Measurements from ENCODE around the gene HACD1. TPM values are rescaled to one million over a fixed set of nuclear protein-coding genes. Genes with fewer than 3 reads are reported as not detected.

HACD1 gene, protein sequence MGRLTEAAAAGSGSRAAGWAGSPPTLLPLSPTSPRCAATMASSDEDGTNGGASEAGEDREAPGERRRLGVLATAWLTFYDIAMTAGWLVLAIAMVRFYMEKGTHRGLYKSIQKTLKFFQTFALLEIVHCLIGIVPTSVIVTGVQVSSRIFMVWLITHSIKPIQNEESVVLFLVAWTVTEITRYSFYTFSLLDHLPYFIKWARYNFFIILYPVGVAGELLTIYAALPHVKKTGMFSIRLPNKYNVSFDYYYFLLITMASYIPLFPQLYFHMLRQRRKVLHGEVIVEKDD
- 1 to 10 TPM; 1.6 to 3.5 TPM for total RNA-seq

DNA sequence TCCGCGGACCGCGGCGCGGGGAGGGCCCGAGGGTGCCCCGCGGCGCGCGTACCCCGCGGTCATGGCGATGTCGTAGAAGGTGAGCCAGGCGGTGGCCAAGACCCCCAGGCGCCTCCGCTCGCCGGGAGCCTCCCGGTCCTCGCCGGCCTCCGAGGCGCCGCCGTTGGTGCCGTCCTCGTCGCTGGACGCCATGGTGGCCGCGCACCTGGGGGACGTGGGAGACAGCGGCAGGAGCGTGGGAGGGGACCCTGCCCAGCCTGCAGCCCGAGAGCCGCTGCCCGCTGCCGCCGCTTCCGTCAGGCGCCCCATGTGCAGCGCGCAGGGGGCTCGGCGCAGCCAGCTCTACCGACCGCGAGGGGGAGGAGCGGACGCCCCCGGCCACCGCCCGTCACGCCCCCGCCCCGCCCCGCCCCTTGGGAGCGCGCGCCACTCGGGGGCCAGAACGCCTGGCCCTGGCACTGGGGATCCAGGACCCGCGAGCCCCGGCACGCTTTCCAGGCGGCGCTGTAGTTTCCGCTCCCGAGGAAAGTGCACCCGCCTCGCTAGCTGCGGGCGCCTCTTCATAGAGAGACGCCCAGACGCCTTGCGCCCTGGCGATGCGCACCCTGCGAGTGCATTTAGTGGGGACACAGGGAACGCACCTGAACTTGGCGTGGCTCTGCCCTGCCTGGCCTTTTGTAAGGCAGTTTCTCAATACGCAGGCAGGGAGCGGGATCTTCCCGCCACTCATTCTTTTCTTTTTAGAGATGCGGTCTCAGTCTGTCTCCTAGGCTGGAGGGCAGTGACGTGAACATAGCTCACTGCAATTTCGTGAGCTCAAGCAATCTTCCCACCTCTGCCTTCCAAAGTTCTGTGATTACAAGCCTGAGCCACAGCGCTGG lies at the start of gene HACD1:
Gene HACD1, minus strand, starts transcription at position 344 of the 881 bp plus-strand sequence. Its CDS starts 35 bp downstream, at position 309.
- Mint-ChIP-seq H3K9me3 (no peaks in the 10 kb centered on the region), H3K4me1 (no peaks in the 10 kb centered on the region), H3K4me3 (peak within 1 kb of the TSS; percentile 76), H3K27me3 (peaks cover 12% of the 10 kb centered on the region), H3K36me3 (ENCODE audit: low read depth) (no peaks in the 10 kb centered on the region), H3K27ac (peak within 1 kb of the TSS; percentile 8)
- peak; percentile 74 for ATAC-seq (replicated peaks)

DNA sequence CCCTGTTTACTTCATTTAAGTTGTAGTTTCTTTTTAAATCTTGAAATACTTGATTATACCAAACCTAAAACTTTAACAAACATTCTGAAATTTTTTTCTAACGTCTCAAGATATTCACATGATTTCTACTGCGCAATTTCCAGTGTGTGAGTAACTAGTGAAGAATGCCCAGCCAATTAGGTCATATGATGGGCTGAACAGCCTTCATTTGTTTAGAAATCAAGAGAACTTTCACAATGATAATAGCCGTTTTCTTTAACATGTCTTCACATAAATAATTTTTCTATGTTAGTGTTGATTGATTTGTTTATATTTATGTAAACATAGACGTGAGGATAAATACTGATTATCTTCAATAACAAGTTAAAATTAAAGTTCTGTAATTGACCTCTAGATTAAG lies 48.6 kb upstream of the HACD1 start:
- Mint-ChIP-seq H3K9me3 (peaks cover 4% of the 10 kb centered on the region), H3K4me3 (no peak overlapping the region), H3K27ac (no peak overlapping the region), H3K36me3 (ENCODE audit: low read depth) (peaks cover 30% of the 10 kb centered on the region), H3K27me3 (no peaks in the 10 kb centered on the region), H3K4me1 (peaks cover 59% of the 10 kb centered on the region)
- ATAC-seq (replicated peaks), result no peak

DNA sequence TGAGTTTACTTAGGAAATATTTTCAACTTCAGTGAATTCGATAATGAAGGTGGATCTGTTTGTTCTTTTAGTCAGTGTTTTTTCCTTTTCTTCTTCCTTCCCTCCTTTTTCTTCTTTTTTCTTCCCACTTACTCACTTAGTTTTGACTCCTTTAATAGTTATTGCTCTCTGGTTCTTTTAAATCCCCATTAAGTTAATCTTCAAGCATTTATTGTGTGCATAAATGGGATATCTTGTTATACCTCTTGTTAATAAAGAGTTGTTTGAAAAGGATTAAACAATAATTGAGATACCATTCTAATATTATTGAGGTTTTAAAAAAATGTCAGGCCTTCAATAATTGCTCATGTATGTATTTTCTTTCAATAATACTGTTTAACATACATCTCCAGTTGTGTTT lies 46.3 kb upstream of the HACD1 start:
- peaks cover 47% of the 10 kb centered on the region for H3K4me1 Mint-ChIP-seq
- H3K27ac Mint-ChIP-seq, result peak overlapping the region; percentile 37
- no peaks in the 10 kb centered on the region for H3K27me3 Mint-ChIP-seq
- peaks cover 42% of the 10 kb centered on the region for H3K36me3 Mint-ChIP-seq (ENCODE audit: low read depth)
- H3K9me3 Mint-ChIP-seq, result peaks cover 7% of the 10 kb centered on the region
- H3K4me3 Mint-ChIP-seq, result peak overlapping the region; percentile 54
- ATAC-seq (replicated peaks), result no peak

DNA sequence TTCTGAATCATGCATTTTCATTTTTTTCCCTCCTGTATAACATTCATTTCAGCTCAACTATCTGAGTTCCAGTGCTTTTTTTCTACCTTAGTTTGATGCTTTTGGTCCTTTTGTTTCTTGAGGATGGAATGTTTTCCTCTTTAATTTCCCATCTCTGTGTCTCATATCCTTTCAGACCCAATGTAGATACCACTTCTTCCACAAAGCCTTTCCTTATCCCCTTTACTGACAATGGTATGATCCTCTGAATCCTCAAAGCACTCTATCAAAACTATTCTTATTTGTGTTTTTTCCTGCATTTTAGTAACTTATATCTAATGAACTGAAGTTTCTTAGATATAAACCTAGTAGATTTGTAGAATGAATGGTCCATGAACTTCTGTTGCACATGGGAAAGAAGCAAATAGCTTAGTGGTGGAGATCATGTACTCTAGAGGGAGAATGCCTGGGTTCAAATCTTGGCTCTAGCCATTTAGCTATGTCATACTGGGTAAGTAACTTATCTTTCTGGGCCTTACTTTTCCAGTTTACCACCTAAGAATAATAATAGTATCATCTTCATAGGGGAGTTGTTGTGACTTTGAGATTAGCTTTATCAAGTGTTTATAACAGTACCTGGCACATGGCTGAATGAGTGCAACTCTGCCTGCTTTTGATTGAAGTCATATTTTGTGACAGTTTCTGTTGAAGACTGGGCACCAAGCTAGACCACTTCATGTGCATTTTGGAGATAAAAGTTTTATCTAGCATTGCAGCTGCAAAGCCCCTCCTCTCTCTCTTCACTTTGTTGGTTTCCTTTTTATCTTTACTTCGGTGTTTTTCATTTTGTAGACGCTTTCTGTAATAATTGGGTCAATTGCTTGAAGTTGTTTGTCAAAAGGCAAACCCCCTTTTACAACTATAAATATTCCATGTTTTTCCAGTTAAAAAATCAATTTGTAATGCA lies 45.3 kb upstream of the HACD1 start:
- no peak for ATAC-seq (replicated peaks)
- Mint-ChIP-seq H3K4me1 (peaks cover 47% of the 10 kb centered on the region), H3K9me3 (peaks cover 8% of the 10 kb centered on the region), H3K4me3 (peak overlapping the region; percentile 54), H3K27me3 (no peaks in the 10 kb centered on the region), H3K27ac (peak overlapping the region; percentile 69), H3K36me3 (ENCODE audit: low read depth) (peaks cover 43% of the 10 kb centered on the region)

DNA sequence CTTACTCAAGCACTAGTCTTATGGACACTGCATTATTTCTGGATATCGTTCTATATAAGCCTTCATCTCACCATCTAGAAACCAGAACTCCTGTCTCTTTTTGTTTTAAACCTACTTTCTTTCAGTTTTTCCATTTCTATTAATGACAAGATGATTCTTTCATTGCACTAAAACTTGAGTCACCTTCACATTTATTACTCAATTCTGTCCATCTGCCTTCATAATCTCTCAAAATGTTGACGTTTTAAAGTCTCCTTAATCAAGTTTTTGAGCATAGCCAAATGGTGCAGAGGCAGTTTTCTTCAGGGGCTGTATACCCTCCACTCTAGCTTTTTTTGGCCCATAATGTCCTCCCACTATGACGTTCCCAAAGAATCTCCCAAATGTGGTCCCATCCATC lies 44.3 kb upstream of the HACD1 start:
- Mint-ChIP-seq H3K4me3 (peak overlapping the region; percentile 54), H3K9me3 (peaks cover 8% of the 10 kb centered on the region), H3K27me3 (no peaks in the 10 kb centered on the region), H3K36me3 (ENCODE audit: low read depth) (peaks cover 43% of the 10 kb centered on the region), H3K27ac (peak overlapping the region; percentile 69), H3K4me1 (peaks cover 54% of the 10 kb centered on the region)
- ATAC-seq (replicated peaks), result peak; percentile 54

DNA sequence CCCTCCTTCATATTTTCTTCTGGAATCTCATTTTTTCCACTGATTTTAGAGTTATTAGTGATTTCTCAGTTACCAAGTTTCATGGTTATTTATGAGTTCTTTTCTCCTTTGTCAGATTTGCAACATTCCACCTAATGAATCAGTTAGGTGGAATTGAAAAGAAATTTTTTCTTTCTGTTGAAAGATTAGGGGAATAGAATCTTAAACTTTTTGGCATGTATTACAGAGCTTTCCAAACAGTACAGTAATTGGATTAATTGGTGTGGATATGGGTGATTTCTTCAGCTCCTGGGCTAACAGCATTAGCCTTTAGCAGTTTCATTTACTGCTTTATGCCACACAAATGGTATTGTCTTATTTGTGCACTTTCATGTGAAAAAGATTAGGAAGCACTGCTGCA lies 43.7 kb upstream of the HACD1 start:
- ATAC-seq (replicated peaks), result no peak
- Mint-ChIP-seq H3K27me3 (no peaks in the 10 kb centered on the region), H3K4me3 (peak overlapping the region; percentile 54), H3K36me3 (ENCODE audit: low read depth) (peaks cover 43% of the 10 kb centered on the region), H3K4me1 (peaks cover 58% of the 10 kb centered on the region), H3K27ac (no peak overlapping the region), H3K9me3 (peaks cover 8% of the 10 kb centered on the region)

DNA sequence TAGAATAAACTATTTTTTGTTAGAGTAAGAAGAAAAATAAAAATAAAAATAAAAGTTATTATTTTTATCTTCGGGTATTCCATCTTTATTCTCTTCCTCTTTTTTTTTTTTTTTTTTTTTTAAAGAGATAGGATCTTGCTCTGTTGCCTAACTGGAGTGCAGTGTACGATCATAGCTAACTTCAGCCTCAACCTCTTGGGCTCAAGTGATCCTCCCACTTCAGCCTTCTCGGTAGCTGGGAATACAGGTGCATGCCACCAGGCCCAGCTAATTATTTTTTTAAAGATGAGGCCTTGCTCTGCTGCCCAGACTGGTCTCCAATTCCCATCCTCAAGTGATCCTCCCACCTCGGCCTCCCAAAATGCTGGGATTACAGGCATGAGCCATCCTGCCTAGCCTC lies 42.2 kb upstream of the HACD1 start:
- H3K36me3 Mint-ChIP-seq (ENCODE audit: low read depth), result peaks cover 51% of the 10 kb centered on the region
- H3K9me3 Mint-ChIP-seq, result peaks cover 8% of the 10 kb centered on the region
- H3K4me1 Mint-ChIP-seq, result peaks cover 69% of the 10 kb centered on the region
- H3K27ac Mint-ChIP-seq, result no peak overlapping the region
- H3K4me3 Mint-ChIP-seq, result no peak overlapping the region
- ATAC-seq (replicated peaks), result no peak
- no peaks in the 10 kb centered on the region for H3K27me3 Mint-ChIP-seq

DNA sequence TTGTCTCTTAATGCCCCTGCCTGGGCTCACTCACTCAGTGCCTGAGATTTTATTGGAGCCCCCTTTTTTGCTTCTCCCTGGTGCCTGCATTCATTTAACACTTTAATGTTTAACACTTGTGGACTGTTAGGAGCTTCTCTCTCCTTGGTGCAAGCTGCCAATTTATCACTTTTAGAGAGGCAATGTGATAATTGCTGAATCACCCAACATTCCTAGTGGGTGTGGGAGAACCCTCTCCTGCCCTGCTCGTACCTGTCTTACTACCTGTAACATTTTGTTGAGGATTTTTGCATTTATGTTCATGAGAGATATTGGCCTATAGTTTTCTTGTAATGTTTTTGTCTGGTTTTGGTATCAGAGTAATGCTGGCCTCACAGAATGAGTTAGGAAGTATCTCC lies 39.9 kb upstream of the HACD1 start:
- Mint-ChIP-seq H3K4me3 (peak overlapping the region; percentile 69), H3K36me3 (ENCODE audit: low read depth) (peaks cover 53% of the 10 kb centered on the region), H3K4me1 (peaks cover 61% of the 10 kb centered on the region), H3K27me3 (no peaks in the 10 kb centered on the region), H3K9me3 (peaks cover 6% of the 10 kb centered on the region), H3K27ac (peak overlapping the region; percentile 48)
- no peak for ATAC-seq (replicated peaks)

DNA sequence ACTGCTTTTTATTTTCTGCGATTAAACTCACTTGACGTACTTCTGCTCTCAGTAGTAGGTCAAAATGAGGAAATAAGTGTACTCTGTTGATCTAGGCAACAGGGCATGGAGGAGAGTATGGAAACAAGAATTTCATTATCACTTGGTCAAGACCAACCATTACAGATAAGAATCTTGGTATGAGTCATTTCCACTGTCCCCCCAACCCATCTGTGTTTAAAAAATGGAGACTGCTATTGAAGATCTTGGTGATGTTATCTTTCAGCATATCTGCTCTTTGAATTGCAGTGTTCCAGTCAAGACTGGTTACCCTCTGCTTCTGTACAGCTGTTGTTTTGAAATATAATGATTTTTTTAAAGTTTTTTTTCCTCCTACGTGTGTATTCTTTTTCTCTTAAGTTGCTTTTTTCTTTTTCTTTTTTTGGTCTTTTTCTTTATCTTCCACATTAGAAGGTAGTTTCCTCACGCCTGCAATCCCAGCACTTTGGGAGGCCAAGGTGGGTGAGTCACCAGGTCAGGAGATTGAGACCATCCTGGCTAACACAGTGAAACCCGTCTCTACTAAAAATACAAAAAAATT lies 38.5 kb upstream of the HACD1 start:
- Mint-ChIP-seq H3K27me3 (no peaks in the 10 kb centered on the region), H3K9me3 (peaks cover 4% of the 10 kb centered on the region), H3K36me3 (ENCODE audit: low read depth) (peaks cover 53% of the 10 kb centered on the region), H3K4me3 (peak overlapping the region; percentile 69), H3K4me1 (peaks cover 56% of the 10 kb centered on the region), H3K27ac (peak overlapping the region; percentile 48)
- peak; percentile 71 for ATAC-seq (replicated peaks)

DNA sequence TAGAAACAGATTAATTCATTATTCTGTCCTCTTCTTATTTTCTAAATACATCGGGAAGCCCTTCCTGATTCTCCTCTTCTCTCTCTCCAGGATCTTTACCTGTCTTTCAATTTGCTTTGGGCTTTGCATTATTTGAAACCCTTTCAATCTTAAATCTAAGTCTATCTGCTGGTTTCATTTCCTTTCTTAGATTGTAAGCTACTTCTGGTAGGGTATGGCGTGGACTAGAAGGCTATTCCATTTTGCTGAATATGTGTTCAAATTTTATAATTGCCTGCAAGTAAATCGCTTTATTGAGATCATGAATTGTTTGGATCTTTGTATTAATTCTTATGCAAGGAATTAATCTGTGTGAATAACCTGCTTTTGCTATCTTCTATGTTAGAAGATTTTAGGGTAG lies 37.8 kb upstream of the HACD1 start:
- peaks cover 4% of the 10 kb centered on the region for H3K9me3 Mint-ChIP-seq
- H3K36me3 Mint-ChIP-seq (ENCODE audit: low read depth), result peaks cover 53% of the 10 kb centered on the region
- H3K27me3 Mint-ChIP-seq, result no peaks in the 10 kb centered on the region
- H3K27ac Mint-ChIP-seq, result peak overlapping the region; percentile 48
- peaks cover 62% of the 10 kb centered on the region for H3K4me1 Mint-ChIP-seq
- ATAC-seq (replicated peaks), result no peak
- H3K4me3 Mint-ChIP-seq, result peak overlapping the region; percentile 69

DNA sequence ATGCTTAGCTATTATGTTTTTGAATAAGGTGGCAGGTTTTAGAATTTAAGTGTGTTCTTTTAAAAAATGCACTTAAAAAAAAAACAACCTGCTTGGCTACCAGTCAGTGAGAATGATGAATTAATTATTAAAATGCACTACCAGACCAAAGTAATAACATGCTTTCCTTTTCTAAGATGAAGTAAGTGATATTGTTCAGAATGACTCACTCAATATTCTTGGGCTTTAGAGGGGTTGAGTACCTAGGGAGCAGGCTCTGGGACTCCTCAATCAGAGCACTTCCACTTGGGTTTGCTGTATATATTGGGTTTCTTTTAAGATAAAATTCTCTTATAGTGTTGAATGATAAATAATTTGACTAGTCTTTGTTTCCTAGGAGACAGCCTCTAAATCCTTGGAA lies 35.4 kb upstream of the HACD1 start:
- H3K4me3 Mint-ChIP-seq, result no peak overlapping the region
- H3K9me3 Mint-ChIP-seq, result peaks cover 4% of the 10 kb centered on the region
- peaks cover 69% of the 10 kb centered on the region for H3K4me1 Mint-ChIP-seq
- H3K27me3 Mint-ChIP-seq, result no peaks in the 10 kb centered on the region
- peak; percentile 26 for ATAC-seq (replicated peaks)
- H3K36me3 Mint-ChIP-seq (ENCODE audit: low read depth), result peaks cover 71% of the 10 kb centered on the region
- H3K27ac Mint-ChIP-seq, result peak overlapping the region; percentile 99

DNA sequence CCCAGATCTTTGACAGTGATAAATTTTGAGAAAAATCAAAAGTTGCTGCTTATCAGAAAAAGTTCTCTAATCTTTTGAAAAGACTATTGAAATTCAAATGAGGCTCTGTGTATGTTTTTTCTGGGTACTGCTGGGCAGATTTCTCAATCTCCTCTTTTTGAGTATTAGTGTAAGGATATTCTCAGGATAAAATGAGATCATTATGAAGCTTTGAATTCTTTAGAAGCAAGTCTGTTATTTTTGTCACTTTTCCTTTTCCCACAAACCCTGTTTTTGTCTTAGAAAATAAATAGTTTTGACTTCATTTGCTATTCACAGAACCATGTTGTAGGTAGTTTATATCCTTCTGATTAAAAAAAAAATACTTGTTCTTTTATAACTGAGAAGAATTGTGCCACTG lies 34.7 kb upstream of the HACD1 start:
- peaks cover 4% of the 10 kb centered on the region for H3K9me3 Mint-ChIP-seq
- peaks cover 78% of the 10 kb centered on the region for H3K36me3 Mint-ChIP-seq (ENCODE audit: low read depth)
- H3K27me3 Mint-ChIP-seq, result no peaks in the 10 kb centered on the region
- peak overlapping the region; percentile 99 for H3K27ac Mint-ChIP-seq
- peak overlapping the region; percentile 99 for H3K4me3 Mint-ChIP-seq
- peaks cover 67% of the 10 kb centered on the region for H3K4me1 Mint-ChIP-seq
- no peak for ATAC-seq (replicated peaks)

DNA sequence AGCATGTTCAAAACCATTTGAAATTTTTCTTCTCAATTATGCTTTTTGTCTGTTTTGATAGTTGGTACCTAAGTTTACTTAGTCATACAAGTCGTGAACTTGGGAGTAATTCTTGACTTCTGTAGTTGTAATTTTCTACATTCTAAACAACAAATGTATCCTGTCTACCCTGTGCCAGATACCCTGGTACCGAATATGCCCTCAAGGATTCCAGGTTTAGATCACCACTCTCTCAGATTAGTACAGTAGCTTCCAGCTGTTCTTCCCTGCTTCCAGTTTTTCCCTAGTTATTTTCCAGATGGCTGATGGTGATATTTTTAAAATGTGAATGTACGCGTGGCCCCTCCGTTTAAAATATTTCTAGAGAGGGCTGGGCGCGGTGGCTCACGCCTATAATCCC lies 33.2 kb upstream of the HACD1 start:
- Mint-ChIP-seq H3K4me3 (peak overlapping the region; percentile 99), H3K4me1 (peaks cover 65% of the 10 kb centered on the region), H3K36me3 (ENCODE audit: low read depth) (peaks cover 91% of the 10 kb centered on the region), H3K27ac (peak overlapping the region; percentile 99), H3K27me3 (no peaks in the 10 kb centered on the region), H3K9me3 (peaks cover 4% of the 10 kb centered on the region)
- no peak for ATAC-seq (replicated peaks)

DNA sequence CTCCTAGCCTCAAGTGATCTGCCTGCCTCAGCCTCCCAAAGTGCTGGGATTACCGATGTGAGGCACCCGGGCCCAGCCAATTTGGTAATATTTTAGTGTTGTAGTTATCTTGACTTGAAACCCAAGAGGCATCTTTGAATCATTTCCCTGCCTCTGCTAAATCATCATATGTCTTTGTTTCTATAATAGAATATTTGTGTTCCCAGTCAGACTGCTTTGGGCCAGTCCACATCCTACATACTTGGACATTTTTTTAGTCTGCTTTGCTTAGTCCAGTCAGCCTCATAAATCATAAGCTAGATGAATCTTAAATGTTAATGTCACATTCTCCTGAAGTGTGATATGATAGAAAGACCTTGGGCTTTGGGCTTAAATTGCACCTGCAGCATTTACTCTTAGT lies 32.7 kb upstream of the HACD1 start:
- no peak for ATAC-seq (replicated peaks)
- peak overlapping the region; percentile 99 for H3K27ac Mint-ChIP-seq
- H3K27me3 Mint-ChIP-seq, result no peaks in the 10 kb centered on the region
- peak overlapping the region; percentile 99 for H3K4me3 Mint-ChIP-seq
- H3K4me1 Mint-ChIP-seq, result peaks cover 62% of the 10 kb centered on the region
- H3K36me3 Mint-ChIP-seq (ENCODE audit: low read depth), result peaks cover 92% of the 10 kb centered on the region
- H3K9me3 Mint-ChIP-seq, result peaks cover 4% of the 10 kb centered on the region
